NCI-H1092 (cell line): ENCODE results near the gene IST1.

Source experiments
- DNase-seq: peaks from one replicate; lab custom pipeline; 2025; lab: John Stamatoyannopoulos, UW

IST1 gene

GRCh38 chr16:71965223-71965622, 69.9 kb downstream of the IST1 start:
- no peak for DNase-seq

- DNase-seq: no peak
These were observed 71.6 kb downstream of the IST1 start for GRCh38 chr16:71966932-71967331.

GRCh38 chr16:71969353-71969752, 74.0 kb downstream of the IST1 start:
- DNase-seq: no peak

DNA sequence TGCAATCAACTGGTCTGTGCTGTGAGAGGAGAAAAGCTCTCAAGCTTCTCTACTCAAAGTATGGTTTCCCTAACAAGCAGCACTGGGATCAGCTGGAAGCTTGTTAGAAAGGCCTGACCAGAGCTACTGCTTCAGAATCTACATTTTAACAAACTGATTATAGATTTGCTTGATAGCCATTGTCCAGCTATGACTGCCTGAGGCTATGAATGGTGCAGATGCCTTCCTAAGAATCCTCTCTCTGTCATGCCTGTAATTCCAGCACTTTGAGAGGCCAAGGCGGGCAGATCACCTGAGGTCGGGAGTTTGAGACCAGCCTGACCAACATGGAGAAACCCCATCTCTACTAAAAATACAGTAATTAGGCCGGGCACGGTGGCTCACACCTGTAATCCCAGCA, 76.2 kb downstream of the IST1 start:
- DNase-seq: no peak

GRCh38 chr16:71972356-71972755, 77.0 kb downstream of the IST1 start:
- no peak for DNase-seq

DNA sequence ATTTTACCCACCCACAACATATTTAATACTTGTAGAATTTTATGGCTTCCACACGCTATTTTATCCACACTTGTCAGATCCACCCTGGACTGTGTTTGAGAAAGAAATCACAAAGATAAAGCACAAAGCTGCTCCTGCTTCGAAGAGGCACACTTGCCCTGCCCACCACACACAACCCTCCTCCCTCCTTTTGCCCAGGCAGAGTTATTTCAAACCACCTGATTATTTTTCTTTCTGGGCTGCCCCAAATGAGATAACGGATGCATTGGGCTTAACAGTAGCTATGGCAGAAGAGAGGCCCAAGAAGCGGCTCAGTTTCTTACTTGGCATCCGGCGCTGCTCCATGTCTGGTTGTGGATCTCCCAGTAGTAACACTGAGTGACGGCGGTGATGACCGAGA, 77.7 kb downstream of the IST1 start:
- no peak for DNase-seq

GRCh38 chr16:71974068-71974818, 78.9 kb downstream of the IST1 start:
- no peak for DNase-seq
